ENCODE data around the gene STK33.
A peak's percentile ranks its signal among the peaks of the same experiment; 100 is the strongest.

Gene STK33

DNA sequence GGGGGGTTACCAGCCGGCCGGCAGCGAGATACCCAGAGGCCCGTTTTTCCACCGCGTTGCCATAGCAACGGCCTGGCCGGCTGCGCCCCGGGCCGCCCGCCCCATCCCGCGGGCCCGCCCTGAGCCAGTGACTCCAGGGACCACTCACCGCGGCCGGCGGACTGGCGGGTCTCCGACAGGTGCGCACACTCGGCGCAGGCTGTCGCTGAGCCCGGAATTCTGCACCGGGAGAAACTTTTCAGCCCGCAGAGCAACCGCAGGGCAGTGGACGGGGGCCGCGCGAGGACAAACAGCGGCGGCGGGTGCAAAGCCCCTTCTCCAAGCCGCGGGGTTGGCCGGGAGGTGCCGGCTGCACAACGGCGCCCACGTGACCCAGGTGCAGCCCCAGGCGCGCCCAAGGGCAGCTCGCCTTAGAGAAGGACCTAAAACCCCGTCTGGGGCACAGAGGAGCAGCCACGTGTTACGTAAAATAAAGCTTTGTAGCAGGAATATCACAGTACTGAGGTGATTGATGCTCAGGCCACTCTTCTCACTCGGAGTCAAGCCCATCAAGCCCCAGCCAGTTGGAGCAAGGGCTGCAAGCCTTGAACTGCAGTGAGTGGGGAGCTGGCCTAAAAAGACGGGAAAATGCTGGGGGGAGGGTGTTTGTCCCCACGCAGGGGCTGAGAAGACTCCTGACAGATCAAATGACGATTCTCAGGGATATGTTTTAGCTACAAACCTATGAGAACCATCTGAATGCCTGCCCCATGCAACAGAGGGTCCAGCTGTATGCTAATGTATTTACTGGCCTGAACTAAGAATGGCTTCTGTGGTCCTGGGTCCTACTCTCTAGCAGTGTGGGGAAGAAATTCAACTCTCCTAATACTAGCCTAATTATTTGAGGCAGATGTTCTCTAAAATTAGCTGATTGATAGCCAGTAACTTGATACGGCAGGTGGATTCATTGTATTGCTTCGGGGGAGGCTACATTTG is at the start of gene STK33:
STK33 (minus strand) TSS at position 294 of the 975 bp plus-strand sequence. CDS start 119,323 bp downstream, outside the sequence.
- peak; percentile 94 for DNase-seq (ENCODE audit: low spot score)

DNA sequence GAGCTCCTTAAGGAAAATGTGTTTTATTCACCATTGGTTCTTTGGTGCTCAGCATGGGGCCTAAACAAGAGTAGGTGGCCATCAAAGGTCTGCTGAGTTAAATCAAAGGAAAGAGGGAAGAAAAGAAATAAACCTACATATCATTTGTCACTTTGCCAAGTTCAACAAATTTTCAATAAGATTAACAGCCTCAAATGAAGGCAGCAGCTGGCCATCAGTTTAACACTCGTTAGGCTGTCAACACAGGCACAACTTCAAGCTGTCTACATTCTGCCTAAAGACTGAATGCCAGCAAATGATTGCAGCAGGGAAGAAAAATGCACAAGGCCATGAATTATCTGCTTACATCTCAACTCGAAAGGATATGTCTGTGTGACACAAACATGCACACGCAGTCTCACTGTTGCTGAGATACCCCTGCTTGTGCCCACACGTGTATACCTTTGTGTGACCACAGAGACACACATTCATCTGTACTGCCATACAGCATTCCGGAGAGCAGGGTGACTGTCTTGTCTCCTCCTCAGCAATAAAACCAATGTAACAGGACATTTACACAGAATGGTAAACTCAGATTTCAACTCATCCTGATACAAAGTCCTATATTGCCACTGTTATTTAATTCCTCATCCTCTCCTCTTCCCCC is 48.3 kb upstream of the STK33 start:
- DNase-seq (ENCODE audit: low spot score), result peak; percentile 52

DNA sequence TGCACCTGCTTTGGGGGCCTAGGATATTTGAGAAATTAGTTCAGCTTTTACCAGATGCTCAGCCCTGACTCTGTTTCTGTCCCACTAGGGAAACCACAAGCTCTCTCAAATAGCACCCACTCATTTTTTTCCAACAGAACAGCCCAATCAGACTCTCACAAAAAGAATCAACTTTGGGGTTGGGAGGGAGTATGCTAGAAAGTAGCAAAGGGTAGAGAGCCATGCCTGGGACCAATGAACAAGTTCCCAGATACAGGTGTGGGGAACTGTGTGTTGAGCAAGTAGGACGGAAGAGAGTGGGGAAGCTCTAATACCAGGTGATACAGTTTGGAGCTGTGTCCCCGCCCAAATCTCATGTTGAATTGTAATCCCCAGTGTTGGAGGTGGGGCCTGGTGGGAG is 47.3 kb upstream of the STK33 start:
- DNase-seq (ENCODE audit: low spot score), result no peak

DNA sequence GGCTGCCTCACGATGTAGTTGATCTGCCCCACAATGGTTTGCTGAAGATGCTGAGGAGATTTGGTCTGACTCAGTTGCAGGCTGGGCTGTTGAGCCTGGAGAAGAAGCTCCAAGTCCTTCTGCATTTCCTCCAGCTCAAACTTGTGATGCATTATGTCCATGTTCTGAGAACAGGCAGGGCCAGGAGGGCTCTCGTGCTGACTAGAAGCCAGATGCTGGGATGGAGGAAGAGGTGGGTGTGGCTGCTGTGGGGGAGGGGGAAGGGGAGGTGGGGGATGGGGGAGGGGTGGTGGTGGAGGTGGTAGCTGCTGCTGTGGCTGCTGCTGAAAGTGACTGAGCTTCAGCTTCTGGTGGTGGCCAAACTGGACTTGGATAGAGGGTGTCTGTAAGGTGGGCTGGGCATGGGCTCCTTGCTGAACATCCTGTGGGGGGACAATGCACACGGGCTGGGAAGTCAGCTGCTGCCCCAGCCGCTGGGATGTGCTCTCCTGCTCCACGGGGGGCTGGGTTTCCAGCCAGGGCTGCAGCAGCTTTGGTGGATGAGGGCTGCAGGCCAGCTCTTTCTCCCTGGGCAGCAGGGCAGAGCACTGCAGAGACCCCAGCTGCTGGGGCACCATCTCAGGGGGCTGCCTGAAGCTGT is 46.4 kb upstream of the STK33 start:
- no peak for DNase-seq (ENCODE audit: low spot score)

DNA sequence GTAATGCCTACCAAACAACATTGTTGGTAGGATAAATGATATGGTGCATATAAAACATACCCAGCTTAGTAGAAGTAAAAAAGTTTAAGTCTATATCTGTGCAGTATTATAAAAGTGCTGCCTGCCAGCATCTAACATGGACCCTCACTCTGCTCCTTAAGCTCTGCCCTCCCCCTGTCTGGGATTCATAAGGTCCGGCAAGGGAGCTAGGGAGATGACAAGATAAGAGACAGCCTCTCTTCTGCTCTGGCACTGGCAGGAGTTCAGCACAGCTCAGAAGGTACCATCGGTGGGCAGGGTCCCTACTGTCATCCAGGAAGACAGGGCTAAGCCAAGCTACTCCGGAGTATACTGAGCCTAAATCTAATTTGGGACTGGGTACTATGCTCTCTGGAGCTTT is 45.6 kb upstream of the STK33 start:
- DNase-seq (ENCODE audit: low spot score), result no peak

DNA sequence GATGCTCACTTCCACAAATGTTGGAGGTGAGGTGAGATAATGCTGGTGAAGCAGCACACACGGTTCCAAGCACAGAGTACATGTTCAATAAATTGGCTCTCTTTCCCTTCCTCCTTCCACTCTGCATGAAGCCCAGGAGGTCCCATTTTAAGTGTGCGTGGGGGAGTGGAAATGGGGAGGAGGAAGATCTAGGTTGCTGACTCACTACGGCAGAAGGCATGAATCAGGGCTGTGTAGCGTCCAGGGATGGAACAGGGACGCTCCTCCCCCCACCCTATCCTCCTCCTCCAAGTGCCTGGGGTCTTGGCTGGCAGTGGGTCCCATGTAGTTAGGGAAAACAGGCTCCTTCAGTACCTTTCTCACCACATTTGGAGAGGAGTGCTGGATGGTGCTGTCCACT is 44.3 kb upstream of the STK33 start:
- DNase-seq (ENCODE audit: low spot score), result no peak

DNA sequence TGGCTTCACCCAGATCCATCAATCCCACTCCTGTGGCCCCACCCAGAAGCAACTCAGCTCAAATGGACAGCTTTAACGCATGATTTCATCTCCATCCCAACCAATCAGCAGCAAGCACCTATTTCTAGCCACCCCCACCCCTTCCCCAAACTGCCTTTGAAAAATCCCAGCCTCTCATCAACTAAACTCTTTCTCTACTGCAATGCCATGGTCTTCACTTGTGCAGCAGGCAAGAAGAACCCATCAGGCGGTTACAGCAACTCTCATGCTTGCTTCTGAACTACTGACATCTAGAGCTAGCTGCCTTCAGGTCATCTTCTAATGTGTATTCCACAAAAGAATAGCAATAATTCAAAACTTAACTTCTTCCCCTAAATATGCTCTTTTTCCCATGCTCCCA is 42.1 kb upstream of the STK33 start:
- DNase-seq (ENCODE audit: low spot score), result no peak

DNA sequence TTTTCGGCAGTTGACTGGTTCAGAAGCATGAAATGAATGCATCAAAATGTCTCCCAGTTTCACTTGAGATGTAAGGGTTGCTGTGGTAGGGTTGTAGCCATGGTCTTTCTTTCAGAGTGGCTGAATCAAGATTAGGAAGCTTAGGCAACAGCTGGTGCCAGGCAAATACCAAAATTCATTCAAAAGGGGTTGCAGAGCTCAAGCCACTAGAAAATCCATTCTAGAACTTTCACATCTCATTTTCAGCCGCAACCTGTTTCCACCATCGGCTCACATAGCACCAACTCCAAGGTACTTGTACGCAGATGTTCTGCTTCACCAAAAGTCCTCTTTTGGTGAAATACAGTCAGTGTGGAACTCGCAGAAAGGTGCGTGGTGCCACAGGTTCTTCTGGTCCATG is 40.5 kb upstream of the STK33 start:
- no peak for DNase-seq (ENCODE audit: low spot score)

DNA sequence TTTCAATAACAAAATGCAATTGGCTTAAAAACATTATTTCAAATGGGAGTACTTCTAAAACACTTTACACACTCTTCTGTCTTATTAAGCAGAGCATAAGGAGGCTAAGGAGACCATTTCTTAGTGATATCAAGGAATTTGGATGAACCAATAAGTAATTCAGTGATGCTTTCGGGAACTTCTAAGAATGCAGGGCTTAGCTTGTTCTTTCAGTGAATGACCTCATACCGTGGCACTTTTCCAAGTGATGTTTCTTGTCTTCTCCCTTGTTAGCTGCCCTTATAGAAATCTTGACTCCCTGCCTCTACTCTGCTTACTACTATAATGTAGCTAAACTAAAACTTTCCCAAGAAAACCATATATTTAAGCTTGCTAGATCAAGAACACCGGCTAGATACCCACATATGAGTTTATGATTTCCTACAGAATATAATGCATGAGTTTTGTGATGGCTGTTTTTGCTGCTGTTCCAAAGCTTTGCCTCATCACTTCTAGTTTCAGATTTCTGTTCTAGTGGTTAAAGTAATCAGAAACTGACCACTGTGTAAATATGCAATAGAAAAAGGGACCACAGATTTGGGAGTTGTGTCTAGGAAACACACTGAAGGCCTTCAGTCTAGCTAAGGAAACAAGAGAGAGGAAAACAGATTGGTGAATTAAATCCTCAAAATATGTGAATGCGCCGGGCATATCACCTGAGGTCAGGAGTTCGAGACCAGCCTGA is 37.5 kb upstream of the STK33 start:
- DNase-seq (ENCODE audit: low spot score), result no peak

DNA sequence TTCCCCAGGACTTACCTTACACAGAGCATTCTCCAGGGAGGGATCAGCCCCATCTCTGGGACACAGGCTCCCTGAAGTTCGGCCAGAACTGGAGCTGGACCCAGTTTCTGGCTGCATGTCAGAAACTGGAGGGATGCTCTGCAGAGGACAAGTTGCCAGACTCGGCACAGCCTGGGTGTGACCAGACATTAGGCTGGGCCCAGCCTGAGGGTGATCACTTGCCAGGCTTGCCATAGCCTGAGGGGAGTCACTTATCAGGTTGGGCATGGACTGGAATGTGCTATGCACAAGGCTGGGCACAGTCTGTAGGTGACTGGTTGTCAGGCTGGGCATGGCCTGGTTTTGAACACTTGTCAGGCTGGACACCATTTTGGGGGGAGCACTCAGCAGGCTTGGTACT is 30.7 kb upstream of the STK33 start:
- DNase-seq (ENCODE audit: low spot score), result no peak

DNA sequence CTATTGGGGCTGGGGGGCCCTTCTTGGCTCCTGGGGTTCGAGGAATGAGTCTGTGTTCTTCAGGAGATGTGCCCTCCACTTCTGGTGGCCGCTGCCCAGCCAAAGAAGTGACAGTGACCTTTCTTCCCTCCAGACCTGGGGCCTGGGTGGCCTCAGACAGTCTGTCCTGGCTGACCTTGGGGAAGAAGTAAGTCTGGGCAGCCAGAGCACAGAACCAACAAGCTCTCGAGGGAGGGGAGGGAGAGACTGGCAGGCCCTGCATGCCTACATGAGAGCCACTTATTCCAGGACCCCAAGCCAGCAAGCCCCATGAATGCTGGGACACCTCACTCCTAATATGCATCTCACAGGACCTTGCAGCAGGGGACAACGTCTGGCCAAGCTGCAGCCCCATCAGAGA is 27.1 kb upstream of the STK33 start:
- DNase-seq (ENCODE audit: low spot score), result no peak

DNA sequence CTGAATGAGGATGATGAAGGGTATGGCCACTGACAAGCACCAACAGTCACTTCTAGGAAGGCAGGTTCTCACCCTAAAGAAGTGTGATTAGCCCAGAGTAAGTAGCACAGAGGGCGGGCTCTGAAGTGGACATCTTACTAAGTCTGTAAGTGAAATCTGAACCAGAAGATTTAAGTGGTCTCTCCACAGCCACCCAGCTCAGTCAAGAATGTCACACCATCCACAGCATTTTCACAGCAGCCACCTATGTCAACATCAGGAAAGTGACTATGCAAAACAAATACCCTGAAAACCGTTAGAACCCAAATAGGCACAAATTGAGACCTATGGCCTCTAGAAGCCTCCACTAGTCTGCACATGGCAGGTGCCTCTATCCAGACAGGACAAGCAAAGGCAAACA is 23.0 kb upstream of the STK33 start:
- no peak for DNase-seq (ENCODE audit: low spot score)

DNA sequence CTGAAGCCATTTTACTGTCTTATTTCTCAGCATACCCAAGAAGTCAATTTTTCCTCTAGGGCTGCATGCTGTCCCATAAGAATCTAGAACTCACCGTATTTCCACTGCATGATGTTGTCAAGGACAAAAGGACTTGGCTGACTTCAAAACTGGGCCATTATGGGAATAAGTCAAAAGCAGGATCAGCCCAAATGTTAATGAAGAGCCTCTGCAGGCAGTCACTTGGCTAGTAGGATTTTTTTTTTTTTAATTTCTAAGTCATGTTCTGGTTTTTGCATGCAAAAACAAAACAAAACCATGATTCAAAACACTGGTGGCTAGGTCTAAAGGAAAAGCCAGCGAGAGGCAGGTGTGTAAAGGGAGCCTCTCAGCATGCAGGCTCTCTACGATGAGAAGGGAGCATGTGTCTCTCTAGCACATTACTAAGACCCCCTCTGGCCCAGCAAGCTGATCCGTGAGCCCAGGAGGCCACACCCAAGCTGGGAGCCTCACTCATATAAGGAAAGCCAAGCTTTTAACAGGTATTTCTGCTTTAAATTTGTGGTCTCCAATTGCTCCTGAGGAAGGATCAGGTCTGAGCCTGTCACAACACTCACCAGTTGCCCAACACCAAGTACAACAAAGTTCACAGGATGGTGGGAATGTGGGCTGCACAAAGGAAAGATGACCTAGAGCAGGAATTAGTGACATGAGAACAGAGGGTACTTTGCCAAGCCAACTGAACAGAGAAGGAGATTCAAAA is 21.4 kb upstream of the STK33 start:
- no peak for DNase-seq (ENCODE audit: low spot score)

DNA sequence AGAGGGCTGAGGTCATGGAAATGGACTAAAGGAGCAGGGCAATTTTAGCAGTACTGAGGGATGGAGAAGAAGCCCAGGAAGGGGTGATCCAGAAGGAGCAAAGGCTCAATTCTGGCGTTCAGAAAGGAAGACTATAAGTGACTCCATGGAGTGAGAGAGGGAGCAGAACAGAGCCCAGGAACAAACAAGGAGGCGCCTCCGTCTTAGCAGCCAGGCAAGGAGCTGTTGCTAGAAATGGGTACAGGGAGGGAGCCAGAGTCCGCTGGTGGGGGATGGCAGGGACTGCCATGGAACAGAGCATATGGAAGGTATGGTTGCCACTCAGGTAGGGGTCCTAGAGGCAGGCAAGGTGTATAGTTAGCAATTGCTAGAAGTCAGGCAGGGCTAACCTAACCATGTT is 20.5 kb upstream of the STK33 start:
- no peak for DNase-seq (ENCODE audit: low spot score)

DNA sequence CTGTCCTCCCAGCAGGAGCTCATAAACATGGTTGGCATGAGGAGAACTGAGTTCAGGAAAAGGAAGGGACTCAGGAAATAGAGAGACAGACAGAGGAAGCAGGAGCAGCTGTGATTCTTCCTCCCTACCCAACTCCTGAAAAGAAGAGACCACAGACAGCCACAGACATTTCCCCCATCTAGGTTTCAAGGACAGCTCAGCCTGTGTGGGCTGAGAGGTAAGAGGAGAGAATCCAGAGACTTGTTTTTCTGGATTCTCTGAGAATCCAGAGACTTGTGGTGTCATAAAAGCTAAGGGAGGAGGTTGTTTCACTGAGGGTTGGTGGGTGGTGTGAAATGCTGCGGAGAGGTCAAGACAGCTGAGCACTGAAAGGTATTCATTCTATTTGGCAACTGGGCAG is 19.0 kb upstream of the STK33 start:
- no peak for DNase-seq (ENCODE audit: low spot score)

DNA sequence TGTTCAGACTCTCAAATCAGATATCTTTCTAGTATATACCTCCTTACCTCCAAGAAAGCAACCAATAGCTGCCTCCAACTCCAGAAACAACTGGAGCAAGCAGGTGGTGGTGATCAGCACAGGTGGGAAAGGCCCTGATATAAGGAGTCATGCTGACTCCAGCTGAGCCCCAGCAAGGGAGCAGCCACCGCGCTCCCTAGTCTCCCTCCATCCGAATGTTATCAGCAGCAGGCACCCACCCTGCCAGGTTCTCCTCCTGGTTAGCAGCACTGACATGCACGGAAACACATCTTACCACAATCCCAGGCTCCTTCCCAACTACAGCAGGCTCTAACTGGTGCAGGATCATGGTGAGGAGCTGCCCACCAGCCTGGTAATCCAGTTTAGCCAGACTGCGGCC is 18.5 kb upstream of the STK33 start:
- DNase-seq (ENCODE audit: low spot score), result no peak

DNA sequence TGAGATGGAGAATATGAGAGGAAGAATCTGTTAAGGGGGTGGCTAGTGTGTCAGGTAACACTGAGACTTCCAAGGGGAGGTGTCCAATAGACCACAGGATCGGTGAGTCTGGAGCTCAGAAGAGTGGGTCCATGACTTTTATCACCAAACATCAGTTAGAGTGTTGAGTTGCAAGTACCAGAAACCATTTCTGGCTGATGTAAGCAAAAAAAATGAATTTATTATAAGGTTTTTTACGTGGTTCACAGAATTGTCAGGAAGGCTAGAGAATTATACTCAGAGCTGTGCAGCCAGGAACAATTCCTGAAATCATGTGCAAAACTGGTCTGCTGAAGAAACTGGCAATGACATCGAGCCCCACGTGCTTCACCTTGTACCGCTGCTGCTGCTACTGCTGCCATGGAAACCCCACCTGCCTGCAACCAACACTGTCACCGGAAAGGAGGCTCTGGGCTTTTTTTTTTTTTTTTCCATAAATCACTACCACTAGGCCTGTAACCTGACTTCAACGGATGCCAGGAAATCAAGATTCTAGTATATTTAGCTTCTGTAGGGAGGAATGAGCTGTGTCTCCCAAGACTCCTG is 16.6 kb upstream of the STK33 start:
- DNase-seq (ENCODE audit: low spot score), result no peak

DNA sequence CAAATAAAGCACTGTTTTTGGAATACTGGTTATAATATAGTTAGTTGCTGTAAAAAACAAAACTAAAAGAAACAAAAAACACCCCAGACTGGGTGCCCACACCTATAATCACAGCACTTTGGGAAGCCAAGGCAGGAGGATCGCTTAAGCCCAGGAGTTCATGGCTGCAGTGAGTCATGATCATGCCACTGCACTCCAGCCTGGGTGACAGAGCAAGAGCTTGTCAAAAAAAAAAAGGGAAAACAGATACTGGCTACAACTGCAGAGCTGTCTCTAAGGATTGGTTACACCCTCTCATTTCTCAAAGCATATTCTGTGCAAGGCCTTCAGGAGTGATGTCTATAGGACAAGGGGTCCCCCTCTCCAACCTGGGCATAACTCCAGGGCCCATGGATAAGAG is 14.6 kb upstream of the STK33 start:
- no peak for DNase-seq (ENCODE audit: low spot score)

DNA sequence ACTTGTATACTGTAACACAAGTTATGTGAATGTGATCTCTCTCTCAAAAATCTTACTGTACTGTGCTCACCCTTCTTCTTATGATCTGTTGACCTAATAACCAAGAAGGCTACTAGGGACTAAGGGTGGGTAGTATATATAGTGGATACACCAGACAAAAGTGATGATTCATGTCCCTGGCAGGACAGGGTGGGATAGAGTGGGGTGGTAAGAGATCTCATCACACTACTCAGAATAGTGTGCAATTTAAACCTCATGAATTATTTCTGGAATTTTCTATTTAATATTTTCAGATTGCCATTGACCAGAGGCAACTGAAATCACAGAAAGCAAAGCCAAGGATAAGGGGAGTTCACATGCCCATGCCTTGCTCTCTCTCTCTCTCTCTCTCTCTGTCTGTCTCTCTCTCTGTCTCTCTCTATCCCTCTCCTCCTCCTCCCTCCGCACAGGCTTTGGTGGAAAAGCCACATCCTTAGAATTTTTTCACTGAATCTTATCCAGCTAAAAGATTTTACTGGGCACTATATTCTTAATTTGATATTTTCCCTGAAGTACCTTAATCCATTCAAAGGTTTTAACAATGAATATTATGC is 12.0 kb upstream of the STK33 start:
- DNase-seq (ENCODE audit: low spot score), result no peak

DNA sequence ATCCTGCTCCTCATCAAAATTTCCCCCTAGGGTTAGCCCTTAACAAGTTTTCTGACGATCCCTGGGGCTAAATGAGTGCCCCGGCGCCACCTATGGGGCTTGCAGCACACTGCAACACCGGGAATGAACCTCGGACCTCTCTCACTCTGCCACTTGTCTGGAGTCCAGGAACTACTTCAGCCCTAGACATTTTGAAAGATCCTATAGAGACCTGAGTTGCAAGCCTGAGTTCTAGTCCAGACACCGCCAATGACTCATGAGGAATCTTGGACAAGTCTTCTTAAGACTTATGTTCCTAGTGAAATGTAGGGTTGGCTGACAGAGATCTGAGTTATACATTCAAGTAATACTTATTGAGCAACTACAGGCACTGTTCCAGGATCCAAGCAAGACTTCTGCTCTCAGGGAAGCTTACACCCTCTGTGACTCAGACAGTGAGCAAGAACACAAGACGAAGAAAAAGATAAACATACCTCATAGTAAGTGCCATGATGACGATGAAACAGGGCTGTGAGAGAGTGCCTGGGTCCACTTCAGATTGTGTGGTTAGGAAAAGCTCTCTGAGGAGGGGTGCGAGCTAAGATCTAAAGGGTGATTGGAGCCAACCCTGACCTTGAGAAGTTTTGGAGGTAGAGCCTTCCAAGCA is 10.2 kb upstream of the STK33 start:
- DNase-seq (ENCODE audit: low spot score), result peak; percentile 79

All from D341Med (cell line).